Lower leg skin (tissue), 3 donors: ENCODE results near the gene ZNF474.

Source experiments
- POLR2A ChIP-seq, 2 donors: fragments of 450-650 bp; IDR thresholded peaks; one replicate each; pipeline ENCODE4 v1.6.1; 2016 to 2017; ENCODE audit warnings: antibody characterized with exemption in 2 of 2, mild to moderate bottlenecking in 1 of 2, moderate library complexity in 1 of 2
- TF ChIP-seq, protein P1 (sequence below), 3 donors: fragments of 450-650 bp; IDR thresholded peaks; one replicate each; pipeline ENCODE4 v1.5.1; 2016; ENCODE audit warnings: antibody characterized with exemption in 3 of 3, mild to moderate bottlenecking in 3 of 3, moderate library complexity in 2 of 3

DNA sequence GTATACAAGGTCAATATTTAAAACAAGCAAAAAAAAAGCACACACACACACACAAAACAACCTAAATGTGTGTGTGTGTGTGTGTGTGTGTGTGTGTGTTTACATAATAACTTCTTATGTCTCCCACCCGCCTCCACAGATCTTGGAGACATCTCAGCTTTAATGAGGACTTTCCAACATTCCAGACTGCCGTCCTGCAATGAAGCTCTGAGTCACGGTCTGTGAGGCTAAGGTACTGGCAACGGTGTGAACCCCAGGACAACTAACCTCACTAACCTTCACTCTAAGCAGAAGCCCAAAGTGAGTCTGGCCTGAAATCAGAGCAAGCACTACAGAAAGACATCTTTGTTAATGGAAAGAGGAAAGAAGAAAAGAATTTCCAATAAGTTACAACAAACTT lies 22.3 kb downstream of the ZNF474 start:
- TF ChIP-seq, protein P1, sequence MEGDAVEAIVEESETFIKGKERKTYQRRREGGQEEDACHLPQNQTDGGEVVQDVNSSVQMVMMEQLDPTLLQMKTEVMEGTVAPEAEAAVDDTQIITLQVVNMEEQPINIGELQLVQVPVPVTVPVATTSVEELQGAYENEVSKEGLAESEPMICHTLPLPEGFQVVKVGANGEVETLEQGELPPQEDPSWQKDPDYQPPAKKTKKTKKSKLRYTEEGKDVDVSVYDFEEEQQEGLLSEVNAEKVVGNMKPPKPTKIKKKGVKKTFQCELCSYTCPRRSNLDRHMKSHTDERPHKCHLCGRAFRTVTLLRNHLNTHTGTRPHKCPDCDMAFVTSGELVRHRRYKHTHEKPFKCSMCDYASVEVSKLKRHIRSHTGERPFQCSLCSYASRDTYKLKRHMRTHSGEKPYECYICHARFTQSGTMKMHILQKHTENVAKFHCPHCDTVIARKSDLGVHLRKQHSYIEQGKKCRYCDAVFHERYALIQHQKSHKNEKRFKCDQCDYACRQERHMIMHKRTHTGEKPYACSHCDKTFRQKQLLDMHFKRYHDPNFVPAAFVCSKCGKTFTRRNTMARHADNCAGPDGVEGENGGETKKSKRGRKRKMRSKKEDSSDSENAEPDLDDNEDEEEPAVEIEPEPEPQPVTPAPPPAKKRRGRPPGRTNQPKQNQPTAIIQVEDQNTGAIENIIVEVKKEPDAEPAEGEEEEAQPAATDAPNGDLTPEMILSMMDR (IDR thresholded peaks at IDR 0.05): no peak
- TF ChIP-seq POLR2A (IDR thresholded peaks at IDR 0.05): no peak
